Measurements from ENCODE around the gene DOK7.

Gene DOK7

DNA sequence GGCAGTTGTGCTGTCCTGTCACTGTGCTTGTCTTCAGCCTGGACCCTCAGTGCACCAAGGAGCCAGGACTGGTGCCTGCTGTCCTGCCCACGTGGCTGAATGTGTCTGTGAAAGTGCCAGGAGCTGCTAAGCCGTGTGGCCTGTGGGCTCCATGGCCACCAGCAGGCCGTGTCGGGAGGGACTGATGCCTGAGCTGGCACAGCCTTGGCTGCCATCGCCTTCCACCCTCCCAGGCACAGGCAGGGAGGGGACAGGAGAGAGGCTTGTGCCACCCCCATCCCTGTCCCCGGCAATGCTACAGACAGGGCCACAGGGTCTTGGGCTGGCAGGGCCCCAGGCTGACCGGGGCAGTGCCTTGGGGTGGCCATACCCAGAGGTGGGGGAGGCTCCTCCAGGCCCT, 24.8 kb downstream of the DOK7 start:
- no peak for DNase-seq (ENCODE audit: low read depth in 3 of 3)

DNA sequence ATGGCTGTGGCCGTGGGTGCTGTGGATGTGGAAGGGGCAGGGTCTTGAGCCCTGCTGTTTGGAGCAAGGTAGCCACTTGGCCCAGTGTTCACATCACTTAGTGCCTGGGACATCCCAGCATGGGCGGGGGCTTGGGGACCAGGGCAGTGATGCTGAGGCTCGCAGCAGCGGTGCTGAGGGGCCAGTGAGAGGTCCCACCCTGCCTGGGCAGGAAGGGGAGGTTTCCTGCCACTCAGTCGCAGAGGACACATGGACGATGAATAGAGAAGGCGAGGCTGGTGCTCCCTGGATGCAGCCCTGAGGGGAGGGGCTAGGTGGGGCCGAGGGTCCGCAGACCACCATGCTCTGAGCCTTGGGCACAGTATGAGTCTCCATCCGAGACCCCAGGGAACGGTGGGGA, 25.7 kb downstream of the DOK7 start:
- no peak for DNase-seq (ENCODE audit: low read depth in 3 of 3)

DNA sequence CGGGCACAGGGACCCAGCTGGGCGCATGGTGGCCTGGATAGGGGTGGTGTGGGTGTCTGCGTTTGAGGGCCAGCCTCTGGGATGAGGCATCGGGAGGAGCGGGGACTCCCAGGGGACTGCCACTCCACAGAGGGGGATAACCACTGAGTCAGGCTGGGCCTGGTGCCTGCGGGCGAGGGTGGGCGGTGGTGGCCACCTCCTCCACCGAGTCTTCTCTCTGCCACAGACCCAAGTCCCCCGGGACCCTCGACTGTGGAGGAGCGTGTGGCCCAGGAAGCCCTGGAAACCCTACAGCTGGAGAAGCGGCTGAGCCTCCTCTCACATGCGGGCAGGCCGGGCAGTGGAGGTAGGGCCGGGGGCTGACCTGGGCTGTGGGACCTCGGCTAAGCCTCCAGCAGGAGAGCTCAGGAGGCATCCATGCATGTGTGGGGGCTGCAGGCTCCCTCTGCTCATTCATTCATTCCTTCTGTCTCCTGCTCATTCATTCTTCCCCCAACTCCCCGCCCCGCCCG, 26.4 kb downstream of the DOK7 start:
- DNase-seq (ENCODE audit: low read depth in 3 of 3) = no peak

DNA sequence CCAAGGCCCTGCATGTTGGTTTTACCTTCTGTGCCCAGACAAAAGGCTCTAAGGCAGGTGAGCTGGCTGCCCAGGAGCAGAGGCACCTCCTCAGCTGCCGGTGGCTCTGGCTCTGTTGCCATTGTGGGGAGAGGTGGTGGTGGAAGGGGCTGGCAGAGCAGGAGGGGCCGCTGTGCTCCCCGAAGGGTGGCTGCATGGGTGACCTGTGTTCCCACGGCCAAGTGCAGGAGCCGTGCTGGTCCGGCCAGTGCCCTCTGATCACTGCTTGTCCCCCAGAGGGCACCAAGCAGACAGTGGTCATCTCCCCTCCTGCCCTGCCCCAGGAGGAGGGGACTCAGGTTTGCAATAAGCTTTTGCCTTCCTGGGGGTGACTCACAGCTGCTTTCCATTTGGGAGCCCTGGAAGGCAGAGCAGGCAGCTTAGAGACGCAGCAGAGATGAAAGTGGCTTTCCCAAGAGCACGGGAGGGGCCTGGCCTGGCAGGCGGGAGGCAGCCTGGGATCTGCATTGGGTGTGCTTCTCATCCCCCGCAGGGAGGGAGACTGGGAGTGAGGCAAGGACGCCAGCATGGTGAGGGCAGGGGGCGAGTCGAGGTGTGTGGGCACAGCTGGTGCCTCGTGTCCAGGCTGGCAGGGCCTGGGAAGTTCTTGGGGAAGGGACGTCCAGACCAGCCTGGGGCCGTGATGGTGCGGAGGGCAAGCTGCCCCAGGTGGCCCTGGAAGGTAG, 28.7 kb downstream of the DOK7 start:
- DNase-seq (ENCODE audit: low read depth in 3 of 3) = no peak

DNA sequence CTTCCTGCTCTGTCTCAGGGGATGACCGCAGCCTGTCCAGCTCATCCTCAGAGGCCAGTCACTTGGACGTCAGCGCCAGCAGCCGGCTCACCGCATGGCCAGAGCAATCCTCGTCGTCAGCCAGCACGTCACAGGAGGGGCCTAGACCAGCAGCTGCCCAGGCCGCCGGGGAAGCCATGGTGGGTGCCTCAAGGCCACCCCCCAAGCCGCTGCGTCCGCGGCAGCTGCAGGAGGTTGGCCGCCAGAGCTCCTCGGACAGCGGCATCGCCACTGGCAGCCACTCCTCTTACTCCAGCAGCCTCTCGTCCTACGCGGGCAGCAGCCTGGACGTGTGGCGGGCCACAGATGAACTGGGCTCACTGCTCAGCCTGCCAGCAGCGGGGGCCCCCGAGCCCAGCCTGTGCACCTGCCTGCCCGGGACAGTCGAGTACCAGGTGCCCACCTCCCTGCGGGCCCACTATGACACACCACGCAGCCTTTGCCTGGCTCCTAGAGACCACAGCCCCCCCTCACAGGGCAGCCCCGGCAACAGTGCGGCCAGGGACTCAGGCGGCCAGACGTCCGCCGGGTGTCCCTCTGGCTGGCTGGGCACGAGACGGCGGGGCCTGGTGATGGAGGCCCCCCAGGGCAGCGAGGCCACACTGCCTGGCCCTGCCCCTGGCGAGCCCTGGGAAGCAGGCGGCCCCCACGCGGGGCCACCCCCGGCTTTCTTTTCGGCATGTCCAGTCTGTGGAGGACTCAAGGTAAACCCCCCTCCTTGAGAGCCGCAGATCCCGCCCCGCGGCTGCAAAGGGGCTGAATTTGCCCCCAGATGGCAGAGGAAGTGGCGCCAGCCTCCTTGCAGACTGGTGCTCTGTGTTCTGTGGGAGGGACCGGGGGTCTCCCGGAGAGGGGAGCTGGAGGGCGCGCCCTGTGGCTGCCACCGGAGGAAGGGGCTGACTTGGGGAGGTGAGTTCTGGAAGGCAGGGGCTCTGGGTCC, 29.9 kb downstream of the DOK7 start:
- DNase-seq (ENCODE audit: low read depth in 3 of 3) = no peak

DNA sequence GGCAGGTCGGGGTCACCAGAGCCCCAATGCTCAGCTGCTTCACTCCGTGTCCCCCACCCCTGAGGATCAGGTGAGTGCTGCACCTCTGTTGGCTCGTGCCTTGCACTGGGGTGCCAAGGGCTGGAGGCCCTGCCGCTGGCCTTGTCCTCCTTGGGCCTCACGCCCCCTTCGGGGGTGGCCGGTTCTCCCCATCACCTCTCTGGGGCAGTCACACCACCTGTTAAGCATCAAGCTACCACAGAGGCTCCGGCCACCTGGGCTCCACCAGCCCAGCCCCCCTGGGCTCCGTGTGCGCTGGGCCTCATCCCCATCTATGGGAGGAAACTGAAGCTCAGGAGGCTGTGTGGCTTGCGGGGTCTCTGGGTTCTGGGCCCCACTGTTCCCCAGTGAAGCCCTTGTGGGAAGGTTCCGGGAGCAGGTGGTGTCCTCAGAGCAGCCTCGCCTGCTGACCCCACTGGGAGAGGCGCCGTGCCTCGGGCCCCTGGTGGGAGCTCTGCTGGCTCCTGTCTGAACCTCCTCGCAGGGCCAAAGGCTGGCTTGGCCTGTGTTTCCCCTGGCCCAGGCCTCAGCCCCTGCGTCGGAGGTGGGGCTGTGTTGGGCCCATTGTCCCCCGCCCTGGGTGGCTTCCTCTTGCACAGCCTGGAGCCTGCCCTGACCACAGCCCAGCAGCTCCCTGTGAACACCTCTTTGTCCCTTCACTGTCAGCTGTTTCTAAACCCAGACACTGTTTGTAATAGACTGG, 30.8 kb downstream of the DOK7 start:
- no peak for DNase-seq (ENCODE audit: low read depth in 3 of 3)

DNA sequence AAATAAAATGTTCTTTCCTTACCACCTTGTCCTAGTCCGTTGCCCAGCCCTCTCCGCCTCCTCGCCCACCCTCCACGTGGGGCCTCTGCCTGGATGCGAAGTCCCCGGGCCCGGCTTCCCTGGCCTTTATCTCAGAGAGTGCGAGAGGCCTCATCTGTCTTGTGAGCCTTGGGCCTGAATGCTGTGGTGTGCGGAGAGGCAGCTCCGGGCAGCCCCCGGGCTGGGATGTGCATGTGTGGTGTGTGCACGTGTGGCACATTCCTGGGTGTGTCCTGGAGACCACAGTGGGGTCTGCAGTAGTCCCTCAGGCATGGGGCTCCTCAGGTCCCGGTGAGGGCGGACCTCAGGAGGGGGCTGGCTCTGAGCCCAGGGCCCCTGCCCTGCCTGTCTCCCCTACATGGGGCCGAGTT, 31.4 kb downstream of the DOK7 start:
- no peak for DNase-seq (ENCODE audit: low read depth in 3 of 3)

DNA sequence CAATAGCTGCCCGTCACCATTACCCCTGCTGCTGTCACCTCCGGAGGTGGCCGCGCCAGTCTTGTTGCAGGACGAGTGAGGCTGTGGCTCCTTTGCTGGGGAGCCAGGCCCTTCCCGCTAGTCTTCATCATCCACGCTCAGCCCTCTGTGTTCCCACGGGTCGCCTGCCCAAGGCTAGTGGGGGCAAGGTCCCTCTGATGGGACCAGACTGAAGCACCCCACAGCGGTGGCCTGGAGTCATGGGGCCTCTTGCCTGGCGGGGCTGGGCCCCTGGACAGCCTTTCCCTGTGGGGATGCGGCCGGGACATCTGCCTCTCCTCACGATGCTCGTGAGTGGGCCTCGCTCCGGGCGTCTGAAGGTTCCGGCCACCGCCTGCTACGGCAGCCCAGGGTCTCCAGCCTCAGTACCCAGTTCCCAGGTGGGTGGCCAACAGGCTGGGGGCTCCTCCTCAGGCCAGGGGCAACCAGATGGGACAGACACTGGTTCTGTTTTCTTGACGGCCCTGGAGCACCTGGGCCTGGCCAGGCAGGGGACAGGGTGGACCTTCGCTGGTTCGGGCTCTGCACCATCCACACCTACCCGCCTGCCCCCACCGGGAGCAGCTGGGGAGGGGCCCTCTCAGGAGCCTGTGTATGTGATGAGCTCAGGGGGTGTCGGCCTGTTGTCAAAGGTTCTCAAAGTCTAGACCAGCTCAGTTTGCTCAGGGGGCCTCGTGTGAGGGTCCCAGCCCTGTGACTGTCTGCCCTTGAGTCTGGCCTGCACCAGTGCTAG, 32.3 kb downstream of the DOK7 start:
- DNase-seq (ENCODE audit: low read depth in 3 of 3) = no peak

DNA sequence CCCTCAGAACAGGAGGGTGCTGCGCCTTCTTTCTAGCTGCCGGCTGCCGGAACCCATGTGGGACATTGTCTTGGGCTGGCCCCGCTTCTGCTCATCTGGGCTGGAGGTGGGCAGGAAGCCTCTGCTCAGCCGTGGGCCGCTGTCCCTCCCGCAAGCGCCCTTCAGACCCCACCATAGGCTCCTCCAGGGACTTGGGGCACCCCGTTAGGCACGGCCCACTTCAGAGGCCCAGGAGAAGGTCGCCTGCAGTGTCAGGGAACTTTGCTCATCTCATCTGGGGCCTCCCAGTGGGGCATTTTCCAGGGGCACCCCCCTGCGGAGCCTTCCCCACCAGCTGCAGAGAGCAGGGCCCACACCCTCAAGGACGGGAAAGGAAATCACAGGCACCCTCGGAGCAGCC, 32.9 kb downstream of the DOK7 start:
- DNase-seq (ENCODE audit: low read depth in 3 of 3) = no peak

DNA sequence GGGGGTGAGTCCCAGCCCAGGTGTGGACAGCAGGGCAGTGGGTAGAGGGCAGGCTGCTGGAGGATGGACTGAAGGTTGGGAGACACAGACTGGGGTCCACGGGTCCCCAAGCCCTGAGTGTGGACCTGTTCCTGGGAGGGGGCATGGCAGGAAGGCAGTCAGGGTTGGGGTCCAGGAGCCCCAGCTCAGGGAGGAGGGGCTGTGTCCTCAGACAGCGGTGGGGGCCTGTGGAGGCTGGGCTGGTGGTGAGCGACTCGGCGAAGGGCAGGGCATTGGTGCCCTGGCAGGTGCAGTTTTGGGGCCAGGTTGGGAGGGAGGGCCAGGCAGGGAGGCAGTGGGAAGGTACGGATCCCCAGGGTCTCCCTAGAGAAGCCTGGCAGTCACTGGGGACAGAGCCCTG, 34.0 kb downstream of the DOK7 start:
- DNase-seq (ENCODE audit: low read depth in 3 of 3) = no peak

DNA sequence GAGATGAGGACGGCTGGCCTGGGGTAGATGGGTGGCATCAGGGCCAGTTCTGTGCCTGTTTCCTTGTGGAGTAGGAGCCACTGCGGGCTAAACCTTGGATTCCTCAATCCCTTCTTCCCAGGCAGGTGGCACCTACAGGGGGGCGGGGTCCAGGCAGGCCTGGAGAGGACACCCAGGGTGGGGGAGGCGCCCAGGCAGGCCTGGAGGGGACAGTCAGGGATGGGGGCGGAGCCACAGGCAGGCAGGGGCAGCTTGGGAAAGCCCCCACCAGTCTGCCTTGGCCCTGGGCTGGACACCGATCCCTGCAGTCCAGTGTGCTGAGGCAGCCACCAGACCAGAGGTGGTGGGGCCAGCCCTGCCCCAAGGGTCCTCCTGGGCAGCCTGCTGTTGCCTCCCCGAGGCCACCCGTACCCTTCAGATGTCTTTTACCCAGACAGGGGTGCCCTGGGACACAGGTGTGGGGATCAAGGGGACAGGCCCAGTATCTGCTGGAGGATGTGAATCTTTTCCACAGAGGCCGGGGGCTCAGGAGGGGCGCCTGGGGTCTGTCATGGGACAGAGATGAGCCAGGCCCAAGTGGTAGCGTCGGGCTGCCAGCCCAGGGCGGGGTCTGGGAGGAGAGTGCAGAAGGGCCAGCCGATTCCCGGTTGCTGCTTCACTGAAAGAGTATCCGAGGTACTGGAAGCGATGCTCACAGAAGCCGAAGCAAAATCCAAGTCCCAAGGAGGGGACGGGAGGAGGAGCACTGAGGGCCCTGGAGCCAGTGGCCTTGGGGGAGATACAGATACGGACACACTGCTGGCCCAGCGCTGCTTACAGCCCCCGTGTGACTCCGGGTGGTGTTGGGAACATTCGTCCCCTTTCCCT, 34.6 kb downstream of the DOK7 start:
- DNase-seq (ENCODE audit: low read depth in 3 of 3) = no peak

DNA sequence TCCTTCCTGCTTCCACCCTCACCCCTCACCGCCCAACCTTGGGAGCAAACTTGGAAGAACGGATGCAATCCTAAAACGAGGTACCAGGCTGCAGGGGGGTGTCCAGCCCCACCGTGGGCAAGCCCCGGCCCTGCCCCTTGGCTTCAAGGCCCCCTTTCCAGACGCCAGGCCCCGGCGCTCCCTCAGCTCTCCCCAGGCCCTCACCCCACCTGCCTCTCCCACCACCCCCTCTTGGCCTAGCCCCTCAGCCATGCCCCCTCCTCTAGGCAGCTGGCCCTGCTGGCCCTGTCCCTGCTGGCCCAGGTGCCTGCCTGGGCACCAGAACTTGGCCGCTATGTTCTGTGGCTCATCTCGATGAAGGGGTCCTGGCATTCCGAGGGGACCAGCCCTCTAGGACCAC, 35.3 kb downstream of the DOK7 start:
- no peak for DNase-seq (ENCODE audit: low read depth in 3 of 3)

DNA sequence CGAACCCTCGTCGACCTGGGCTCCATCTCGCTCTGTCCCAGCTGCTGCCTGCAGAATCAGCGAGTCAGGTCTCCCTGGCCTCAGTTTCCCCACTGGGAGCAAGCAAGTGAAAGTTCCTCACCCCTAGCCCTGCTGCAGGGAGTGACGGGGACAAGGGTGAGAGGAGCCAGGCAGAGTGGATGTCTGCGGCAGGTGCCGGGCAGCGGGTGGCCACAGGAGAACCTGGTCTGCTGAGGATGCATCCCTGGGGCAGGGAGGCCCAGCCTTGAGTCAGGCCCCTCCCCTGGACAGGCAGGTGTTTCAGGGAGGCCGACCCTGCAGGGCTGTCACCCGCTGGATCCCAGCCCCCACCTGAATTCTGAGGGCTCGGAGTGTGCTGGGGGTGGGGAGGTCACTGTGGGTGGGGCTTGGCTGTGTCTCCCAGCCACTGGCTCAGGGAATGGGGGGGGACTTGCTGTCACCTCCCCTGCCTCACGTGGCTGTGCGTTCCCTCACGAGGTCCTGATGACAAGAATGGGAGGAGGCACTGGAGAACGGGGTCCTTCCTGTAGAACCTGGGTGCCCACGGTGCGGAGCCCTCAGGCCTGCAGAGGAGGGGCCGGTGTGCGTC, 35.9 kb downstream of the DOK7 start:
- DNase-seq (ENCODE audit: low read depth in 3 of 3) = no peak

DNA sequence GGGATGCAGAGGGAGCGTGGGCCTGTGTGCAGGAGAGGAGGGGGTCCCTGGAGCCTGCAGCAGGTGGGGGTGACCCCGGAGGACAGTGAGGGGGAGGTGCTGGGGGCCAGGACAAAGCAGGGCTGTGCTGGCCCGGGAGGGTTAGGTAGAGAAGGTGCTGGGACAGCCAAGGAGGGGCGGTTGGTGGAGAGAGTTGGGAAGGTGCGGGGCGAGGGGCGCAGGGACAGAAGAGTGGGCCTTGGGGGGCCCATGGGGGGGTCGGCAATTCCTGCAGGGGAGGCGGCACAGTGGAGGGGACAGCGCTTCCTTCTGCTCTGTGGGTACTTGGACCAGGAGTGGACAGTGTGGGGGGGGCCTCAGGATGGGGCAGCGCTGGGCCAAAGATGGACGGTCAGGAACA, 36.6 kb downstream of the DOK7 start:
- no peak for DNase-seq (ENCODE audit: low read depth in 3 of 3)

DNA sequence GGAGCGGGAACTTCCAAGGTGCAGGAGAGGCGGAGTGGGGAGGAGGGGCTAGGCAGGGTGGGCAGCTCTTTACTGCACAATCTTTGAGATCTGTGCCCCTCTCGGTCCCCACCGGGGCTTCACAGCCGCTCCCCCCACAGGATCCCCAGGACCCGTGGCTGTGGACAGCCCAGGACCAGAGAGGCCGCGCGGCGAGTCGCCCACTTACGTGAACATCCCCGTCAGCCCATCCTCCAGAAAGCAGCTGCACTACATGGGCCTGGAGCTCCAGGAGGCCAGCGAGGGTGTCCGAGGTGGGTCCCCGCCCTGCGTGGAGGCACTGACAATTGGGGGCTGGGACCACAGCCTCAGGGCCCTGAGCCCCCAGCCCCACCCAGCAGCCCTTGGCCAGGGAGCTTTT, 37.0 kb downstream of the DOK7 start:
- DNase-seq (ENCODE audit: low read depth in 3 of 3) = no peak

DNA sequence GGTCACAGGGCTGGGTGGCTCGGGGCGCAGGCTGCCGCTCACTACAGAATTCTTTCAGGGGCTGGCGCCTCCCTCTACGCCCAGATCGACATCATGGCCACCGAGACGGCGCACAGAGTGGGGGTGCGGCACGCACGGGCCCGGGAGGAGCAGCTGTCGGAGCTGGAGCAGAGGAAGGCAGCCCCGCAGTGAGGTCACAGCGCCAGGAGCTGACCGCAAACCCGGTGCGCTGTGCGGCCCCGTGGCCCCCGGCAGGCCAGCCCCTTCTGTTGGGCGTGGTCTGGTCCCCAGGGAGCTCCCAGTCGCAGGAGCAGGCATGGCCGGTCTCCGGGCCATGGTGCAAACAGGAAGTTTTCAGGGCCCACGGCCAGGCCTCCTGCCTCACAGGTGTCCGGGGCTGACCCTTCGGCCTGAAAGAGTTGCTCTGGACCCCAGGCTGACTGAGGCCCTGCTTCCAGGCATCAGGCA, 37.6 kb downstream of the DOK7 start:
- no peak for DNase-seq (ENCODE audit: low read depth in 3 of 3)

DNA sequence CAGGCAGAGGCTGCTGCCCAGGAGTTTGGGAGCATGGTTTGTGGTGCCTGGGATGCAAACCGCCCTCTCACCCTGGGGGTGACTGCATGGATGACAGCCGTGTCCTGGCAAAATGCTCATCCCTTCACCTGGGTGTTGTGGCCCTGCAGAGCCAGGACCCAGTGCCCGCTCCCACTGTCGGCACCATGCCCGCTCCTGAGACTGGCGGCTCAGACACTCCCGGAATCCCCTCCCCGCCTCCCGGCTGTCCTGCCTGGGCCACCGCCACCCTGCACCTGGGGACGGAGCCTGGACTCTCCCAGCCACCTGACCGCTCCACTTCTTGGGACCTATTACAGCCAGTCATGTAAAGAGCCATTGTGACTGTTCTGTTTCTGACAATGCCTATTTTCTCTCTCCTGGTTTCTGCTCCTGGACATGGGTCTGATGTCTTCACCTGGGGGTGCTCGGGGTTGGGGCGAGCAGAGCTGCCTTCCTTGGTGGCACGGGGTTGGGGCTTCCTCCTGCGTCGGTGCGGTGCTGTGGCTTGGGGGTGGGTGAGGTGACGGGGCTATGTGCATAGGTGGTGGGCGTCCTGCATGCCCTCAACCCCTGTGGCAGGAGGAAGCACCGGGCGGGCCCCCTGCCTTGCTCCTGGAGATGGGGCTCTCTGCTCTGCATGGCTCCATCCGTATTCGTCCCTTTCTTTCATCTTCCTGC, 38.2 kb downstream of the DOK7 start:
- DNase-seq (ENCODE audit: low read depth in 3 of 3) = no peak

DNA sequence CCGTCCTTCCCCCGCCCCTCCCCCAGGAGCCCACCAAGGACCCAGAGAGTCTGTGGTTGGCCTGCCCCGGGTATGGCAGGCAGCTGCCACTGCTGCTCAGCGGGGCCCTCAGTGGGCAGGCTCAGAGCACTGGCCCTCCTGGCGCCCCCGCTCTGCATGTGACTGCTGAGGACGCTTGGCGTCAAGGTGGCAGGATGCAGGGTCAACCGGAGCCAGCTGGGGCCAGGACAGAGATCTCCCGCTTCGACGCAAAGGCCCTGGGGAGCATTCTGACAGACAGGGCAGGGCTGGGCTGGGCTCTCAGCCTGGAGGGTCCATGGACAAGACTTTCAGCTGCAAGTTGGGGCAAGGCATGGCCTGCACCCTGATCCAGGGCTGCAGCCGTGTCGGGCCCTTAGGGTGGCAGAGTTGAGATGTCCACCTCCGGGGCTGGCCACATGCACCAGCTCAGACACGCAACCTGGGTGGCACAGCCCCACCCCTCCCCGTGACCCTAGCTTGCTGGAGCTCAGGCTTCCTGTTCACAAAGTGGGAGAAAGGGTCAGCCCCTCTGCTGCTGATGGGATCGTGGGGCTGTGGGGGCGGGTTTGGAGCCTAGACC, 38.8 kb downstream of the DOK7 start:
- no peak for DNase-seq (ENCODE audit: low read depth in 3 of 3)

All from stimulated activated CD4-positive, alpha-beta T cell treated with anti-CD3 and anti-CD28 coated beads, TNF-alpha, amount 100 ng/mL, for 24 hours (primary cell).